HT1080 (cell line): ENCODE results near the gene GLP1R. TPM values are rescaled to one million over a fixed set of nuclear protein-coding genes. Genes with fewer than 3 reads are reported as not detected.

Source experiments
- DNase-seq: peaks from one replicate; pipeline ENCODE4 v3.0.0-alpha.2; 2015; ENCODE audit warnings: low read depth
- total RNA-seq: library from RNA; depleted of rRNA; stranded (reverse); fragments of >200 nt; shearing (Covaris generic); gene quantifications from 2 replicates; pipeline ENCODE4 v1.2.3, GENCODE V29; 2014

GLP1R gene
- total RNA-seq, 1 experiment from 2014 or later: not detected

DNA sequence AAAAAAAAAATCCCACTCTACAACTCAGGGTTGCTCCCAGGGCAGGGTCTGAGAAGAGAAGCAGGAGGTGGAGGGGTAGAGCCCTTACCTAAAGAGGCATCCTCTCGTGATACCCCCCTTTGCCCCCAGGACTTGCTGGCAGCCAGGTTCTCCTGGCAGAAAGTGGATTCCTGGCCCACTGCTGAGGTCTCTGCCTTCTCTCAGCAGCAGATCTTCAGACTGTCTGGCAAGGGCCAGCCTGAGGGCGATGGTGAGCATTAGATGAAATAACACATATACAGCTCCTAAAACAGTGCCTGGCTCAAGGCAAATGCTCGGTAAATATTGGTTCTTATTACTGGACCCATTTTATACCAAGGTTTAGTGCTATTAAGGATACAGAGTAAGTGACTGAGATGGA lies 4.8 kb upstream of the GLP1R start:
- DNase-seq: no peak

DNA sequence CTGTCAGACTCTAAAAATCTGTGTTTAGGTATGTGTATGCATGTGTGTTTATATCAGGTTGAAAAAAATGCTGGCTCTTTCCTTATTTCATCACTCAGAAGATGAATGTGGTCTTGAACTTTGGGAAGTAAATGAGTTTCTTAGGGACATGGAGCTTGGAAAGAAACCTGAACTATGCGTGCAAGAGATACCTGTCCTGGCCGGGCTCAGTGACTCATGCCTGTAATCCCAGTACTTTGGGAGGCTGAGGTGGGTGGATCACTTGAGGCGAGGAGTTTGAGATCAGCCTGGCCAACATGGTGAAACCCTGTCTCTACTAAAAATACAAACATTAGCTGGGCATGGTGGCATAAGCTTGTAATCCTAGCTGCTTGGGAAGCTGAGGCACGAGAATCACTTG lies 4.4 kb upstream of the GLP1R start:
- DNase-seq: no peak

DNA sequence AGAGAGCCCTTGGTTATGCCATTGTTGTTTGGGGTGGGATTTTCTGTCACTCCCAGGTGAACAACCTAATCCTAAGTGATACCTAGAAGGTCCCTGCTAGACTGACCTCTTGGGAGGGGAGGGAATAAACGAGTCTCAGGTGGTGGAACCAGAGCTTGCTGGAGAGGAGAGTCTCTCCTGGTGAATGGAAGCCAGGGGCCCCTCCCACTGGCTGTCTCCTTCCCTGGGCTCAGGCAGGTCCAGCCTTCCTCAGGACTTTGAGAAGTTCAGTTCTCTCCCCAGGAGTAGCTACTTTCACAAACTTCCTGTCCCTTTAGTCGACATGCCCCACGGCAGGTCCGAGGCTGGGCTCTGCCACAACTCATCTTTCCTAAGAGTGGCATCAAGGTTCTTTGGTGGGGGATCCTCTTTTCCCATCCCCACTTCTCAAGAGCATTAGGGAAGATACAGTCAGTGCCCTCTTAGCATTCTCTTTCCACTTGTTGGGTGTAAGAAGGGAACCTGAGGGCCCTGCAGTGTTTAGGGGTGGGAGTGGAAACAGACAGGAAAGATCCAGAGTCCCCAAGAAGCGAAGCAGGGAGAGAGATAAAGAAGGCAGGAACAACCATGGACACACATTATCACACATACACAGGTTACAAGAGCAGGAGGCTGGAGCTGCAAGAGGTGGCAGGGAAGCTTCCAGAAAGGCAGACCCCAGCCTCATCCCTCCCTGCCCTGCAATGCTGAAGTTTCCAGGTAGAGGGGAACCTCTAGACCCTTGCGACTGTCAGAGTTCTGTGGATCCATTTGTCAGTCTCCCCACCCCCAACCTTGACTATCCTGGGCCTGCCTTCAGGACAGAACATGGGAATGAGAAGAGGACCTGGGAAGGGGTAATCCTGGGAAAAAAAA lies 900 bp upstream of the GLP1R start:
- DNase-seq: no peak

DNA sequence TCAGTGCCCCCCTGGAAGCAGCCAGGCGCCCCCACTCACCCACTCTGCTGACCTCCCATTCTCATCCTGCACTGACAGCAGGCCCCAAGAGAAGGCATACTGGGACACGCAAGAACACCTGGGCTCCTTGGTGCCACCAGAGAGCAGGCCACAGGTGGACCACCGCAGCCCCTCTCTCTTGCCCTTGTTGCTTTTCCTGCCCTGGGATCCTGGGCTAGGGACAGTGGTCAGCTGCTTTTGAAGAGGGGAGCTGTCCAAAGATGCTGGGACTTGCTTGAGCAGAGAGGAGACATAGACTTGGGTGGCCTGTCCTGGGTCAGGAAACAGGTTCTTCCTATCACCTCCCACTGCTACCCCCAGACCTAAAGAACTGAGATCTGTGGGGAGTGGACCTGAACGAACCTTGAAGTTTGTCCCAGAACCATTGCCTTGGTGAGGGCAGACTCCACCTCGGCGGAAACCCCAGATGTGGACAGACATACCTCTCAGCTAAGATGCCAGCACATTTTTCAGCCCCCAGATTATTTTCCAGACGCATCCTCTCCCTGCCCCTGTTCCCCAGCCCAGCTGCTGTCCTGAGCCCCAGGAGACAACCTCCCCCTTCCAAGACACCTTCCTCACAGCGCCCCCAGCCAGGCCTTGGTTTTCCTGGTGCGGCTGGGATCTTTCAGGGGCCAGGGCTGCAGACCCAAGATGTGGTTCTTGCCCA lies 1.1 kb downstream of the GLP1R start:
- DNase-seq: no peak

DNA sequence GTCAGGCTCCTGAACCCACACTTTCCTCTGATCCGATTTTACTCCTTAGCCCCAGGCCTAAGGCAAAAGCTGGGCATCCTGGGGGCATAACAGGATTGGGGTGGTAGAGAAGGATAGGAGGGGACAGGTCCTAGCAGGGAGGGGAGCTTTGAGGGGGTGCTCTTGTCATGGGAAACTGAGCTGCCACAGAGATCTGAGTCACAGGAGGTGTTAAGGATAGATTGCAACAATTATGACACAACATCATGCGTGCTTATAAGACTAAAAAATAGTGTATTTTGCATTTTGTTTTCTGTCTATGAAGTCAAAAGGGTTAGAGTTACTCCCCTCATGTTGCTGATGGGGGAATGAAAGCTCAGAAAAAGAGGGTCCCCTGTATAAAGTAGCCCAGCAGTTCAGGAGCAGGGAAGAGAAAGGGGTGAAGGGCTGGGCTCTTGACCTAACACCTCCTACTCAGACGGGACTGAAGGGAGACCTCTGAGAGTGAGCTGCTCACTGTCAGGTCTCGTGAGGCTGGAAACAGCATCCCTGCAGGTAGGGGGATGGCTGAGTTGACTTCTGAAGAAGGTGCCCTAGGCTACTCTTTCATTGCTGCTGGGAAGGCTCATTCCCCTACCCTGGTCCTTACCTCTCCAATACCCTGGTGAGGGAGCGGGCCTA lies 2.0 kb downstream of the GLP1R start:
- no peak for DNase-seq

DNA sequence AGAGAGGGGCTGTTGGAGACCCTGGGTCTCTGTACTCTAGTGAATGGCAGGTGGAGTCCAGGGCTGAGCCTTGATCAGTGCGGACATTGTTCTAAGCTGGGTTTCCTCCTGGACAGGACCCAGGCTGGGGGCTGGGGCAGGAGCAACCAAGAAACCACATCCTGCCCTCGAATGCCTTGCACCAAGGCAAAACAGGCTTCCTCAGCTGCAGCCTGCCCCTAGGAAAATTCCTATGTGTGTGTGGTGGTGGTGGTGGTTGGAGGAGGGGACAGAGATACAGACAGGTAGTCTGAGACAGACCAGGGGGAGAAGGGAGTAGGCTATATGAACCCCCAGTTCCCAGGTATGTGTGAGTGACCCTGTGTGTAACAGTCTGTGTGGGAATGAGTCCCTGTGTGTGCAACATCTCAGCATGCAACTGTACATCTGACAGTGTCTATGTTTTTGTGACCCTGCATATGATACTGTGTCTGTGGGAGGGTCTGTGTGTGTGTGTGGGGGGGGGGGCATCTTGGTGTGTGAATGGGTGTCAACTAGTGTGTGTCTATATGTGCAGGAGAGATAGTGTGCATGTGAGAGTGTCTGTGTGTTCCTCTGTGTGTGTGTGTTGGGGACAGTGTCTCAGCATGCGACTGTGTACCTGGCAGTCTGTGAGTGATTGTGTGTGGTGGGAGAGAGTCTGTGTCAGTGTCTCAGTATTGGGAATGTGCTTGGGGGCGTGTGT lies 3.0 kb downstream of the GLP1R start:
- peak; percentile 84 for DNase-seq

DNA sequence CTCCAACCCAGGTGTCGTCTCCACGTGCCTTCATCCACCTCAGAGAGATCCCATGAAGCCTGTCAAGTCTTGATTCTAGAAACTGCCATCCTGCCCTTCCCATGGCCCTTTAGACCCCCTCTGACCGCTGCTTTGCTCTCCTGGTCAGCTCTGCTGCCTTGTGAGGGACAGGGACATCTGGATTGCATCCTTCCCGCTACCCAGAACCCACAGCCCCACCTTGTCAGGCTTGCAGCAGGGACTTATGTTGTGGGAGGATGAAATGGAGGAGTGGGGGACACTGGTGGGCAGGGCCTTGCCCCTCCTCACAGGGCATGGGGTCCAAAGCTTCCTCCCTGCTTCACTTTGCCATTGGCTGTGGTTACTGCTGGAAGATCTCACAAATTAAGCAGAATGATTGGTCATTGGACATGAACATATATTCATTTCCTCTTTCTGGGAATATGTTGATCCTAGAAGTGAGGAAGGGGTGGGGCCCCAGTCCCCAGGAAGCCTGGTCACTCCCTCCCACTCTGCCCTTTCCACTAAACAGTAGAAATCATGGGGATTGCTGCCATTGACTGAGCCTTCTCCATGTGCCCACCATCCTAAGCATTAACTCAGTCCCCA lies 4.5 kb downstream of the GLP1R start:
- DNase-seq: peak; percentile 10

DNA sequence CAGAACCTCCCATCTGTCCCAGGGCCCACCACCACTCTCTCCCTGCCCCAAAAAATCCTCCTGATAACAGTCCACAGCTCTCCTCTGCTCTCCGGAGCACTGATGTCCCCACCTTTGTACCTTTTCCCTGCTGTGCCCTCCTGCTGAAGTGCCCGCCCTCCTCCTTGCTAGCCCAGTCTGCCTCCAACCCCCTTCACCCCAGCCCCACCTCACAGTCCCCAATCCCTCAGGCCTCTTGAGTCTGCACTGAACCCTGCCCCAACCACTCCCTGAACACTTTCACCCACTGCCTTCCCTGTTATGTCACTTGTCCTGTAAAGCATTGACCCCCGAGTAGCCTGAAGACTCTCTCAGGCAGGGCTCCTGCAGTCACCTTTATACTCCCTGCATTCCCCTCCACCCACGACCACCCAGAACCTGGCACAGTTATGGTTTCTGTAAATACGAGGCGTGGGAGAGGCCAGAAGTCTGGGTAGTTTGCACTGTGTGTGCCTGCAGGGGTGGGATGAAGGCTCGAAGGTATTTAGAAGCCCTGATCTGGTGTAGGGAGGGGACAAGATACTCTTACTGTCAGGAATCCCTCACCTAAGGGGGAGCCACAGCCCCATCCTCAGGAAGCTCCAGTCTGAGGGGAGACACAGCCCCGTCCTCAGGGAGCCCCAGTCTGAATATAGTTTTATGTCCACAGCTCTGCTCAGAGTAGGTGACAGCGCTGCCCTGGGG lies 5.4 kb downstream of the GLP1R start:
- DNase-seq: no peak

DNA sequence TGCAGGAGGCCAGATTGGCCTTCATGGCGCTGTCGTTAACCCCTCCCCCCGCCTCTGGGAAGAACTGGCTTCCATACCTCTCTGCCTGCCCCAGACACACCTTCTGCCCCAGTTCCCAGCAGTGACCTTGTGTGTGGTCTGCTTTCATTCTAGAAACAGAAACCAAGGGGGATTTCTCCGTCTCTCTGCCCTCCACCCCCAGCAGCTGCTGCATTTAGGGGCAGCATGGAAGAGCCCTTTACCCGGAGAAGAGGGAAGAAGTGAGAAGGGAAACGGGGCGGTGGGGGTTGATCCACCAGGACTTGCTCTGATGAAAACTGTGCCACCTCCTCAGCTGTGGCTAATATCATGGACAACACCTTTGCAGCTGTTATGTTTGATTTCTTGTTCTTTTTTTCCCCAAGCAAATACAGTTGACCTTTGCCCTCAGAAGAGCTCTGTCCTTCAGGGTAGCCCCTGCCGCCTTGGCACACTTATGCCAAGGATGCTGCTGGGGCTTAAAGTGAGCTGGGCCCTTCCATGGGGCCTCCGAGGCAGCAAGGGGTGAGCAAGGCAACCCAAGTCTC lies 6.1 kb downstream of the GLP1R start:
- no peak for DNase-seq

DNA sequence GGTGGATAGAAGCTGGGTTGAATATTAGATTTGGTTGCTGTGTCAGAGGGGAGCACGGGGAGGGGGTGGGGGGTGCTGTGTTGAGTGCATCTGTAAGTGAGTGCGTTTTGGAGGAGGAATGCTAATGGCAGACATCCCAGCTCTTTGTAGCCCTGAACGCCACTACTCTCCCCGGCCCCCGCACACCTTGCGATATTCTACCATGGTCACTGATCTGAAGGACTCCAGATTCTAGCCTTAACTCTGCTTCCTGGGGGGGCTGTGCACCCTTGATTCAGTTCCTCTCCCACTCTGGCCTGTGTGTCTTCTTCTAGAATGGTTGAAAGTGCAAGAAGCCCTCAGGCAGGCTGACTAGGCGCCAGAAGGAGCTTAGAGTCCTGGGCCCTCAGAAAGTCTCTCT lies 7.1 kb downstream of the GLP1R start:
- DNase-seq: no peak

DNA sequence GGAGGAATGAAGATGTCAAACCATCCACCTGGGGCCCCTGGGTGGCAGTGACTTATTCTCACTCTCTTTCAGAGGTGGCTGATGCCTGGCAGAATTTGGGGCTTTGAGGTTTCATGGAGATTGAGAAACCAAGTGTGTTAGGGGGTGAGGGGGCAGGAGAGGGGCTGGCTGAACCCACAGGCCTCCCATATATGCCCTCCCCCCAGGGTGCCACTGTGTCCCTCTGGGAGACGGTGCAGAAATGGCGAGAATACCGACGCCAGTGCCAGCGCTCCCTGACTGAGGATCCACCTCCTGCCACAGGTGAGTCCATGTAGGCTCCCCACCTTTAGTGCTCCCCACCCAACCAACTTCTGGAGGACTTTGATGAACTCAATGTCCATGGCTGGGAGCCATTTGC lies 7.6 kb downstream of the GLP1R start:
- no peak for DNase-seq

DNA sequence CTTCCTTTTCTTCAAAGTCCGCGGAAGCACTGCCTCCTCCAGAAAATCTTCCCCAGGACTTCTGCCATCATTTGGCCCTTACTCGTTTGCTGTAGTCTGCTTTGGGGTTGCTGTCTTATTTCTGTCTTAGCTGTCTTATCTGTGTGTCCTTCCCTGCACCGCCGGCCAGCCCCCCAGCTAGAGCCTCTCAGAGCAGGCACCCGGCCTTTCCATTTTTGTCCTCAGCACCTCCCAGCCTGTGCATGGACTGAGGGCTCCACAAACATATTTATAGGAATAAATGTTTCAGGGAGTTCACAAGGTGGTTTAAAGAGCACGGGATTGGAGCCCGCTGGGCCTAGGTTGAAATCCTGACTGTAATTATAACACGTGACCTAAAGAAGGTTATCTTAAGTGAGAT lies 8.1 kb downstream of the GLP1R start:
- DNase-seq: no peak

DNA sequence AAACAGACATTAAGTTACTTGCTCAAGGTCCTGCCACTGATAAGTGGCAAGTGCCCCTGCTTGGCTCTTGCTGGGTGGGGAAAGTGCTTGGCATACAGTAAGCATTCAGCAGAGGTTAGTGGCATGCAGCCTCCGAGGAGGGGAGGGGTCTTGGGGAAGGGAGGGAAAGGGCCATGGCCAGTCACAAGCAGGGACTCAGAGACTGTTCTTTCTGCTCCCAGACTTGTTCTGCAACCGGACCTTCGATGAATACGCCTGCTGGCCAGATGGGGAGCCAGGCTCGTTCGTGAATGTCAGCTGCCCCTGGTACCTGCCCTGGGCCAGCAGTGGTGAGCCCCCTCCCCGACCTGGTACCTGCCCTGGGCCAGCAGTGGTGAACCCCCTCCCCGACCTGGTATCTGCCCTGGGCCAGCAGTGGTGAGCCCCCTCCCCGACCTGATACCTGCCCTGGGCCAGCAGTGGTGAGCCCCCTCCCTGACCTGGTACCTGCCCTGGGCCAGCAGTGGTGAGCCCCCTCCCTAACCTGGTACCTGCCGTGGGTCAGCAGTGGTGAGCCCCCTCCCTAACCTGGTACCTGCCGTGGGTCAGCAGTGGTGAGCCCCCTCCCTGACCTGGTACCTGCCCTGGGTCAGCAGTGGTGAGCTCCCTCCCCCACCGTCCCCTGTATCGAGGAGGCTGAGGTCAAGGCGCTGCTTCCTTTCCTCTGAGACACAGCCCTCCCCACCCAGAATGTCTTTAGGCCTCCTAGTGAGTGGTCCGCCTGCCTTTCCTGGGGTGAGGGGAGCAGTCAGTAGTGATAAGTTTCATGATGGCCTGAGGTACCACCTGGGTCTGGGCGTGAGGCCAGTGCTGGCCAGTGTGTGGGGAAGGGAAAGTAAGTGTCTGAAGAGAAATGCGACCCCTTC lies 8.9 kb downstream of the GLP1R start:
- no peak for DNase-seq

DNA sequence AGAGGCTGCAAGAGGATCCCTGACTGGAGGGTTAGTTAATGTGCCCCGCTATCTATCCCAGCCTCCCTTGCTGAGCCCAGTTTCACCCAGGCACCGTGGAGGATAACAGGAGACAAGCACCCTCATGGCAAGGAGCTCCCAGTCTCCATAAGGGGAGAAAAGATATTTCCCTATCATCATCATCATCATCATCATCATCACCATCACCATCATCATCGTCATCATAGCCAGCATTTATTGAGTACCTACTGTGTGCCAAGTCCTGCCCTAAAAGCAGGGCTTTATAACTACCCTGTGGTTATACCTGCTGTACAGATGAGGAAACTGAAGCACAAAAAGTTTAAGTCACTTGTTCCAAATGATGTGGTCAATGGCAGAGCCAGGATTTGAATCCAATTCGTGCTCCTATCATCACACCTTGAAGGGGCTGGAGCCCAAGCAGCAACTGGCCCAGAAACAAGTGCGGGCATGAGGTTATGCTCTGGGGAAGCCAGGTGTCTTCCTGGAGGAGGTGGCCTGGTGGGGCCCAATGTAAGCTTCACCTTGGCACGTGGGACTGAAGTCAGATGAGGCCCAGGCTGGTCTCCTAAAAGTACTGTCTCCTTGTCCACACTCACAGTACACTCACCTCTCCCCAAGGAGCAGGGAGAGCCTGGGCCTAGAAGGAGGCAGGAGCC lies 10.0 kb downstream of the GLP1R start:
- DNase-seq: no peak

DNA sequence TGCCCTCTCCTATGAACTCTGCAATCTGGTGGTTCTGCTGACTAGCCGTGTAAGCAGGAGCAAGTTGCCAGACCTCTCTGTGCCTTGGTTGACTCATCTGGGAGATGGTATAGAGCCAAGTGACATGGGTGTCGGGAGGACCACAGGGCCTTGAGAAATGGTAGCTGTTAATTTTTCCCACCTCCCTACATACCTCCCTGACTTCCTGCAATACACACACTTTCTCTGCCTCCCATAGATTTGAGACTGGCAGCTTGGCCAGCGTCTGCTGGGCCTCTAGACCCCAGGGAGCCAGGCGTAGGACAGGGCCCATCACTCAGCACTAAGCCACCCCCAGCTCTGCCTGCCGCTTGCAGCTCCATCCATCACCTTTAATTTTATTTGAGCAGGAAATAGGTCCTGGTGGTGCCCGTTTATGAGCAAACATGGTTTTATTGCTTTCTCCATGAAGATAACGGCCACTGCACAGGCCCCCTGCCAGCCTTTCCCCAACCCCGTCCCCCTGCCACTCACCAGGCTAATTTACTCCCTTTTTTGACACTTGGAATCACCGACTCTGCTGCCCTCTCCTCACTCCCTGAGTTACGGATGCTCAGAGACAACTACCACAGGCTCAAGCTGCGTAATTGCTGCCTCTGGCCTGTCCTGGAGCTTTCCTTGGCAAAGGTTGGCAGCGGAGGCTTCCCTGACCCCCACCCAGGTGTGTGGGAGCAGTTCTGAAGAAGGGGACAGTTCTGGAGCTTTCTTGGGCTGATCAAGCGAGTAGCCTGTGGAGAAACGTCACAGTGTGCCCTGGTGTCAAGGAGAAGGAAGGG lies 11.1 kb downstream of the GLP1R start:
- DNase-seq: no peak

DNA sequence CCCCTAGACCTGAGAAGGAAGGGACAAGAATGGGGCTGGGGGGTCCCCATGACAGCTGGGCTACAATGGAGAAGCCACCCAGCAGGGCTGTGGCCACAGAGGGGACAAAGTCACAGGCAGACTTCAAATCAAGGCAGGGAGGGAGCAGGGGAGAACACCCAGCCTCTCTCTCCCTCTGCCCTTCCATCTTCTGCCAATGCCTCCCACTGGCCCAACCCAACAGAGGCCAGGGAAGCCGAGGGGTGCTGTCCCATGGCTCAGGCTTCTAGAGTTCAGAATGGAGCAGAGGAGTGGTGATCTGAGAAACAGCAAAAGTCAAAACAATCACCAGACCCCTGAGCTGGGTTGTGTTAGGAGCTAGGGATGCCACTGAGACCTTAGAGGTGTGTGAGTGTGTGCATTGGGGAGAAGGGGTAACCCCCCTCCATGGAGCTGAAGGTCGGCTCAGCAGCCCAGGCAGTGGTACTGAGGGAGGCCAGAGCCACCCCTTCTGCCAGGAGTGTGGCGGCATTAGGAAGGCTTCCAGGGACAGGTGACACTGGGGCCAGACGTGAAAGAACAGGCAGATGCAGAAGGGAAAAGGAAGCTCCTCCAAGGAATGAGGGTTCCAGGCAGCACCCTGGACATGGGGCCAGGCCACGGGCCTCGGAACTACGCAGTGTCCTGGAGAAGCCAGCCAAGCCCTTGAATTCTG lies 12.0 kb downstream of the GLP1R start:
- no peak for DNase-seq

DNA sequence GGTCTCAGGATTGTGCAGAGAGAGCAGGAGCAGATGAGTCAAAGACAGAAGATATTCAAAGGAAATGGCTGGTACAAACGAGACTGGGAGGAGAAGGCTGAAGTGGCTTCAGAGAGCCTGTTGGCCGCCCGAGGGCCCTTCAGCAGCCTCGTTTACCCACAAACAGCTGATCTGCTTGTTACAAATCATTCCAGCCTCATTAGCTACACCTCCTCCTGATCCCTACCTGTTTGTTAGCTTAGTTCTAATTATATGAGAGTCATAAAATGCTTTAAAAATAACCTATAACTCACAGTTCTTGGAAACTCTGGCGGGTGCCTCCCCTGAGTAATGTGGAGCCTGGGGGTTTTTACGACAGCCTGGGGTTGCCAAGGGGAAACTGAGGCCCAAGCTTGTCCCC lies 12.6 kb downstream of the GLP1R start:
- no peak for DNase-seq
